ENCODE results near the gene TIMM17A. TPM values are rescaled to one million over a fixed set of nuclear protein-coding genes. Genes with fewer than 3 reads are reported as not detected.

The TIMM17A gene
- total RNA-seq, 1 experiment from 2014 or later: 60.4 TPM

DNA sequence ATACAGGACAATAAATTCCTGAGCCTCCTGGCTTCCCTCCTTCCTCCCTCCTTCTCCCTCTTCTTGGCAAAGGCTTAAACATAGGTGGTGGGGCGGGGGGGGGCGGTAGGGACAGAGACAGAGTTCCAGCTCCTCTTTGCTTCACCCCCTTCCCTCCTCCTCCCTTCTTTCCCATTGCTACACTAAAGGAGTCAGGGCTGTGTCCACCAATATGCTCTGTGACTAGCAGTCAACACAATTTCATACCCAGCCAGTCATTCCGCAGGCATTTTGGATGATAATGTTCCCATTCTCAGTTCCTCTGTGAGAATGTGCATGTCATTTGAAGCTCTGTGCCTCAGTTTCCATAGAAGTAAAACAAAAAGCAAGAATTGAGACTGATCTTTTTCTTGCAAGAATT lies 10.7 kb upstream of the TIMM17A start:
- Histone ChIP-seq H2AFZ (no peak overlapping the region), H3K79me2 (ENCODE audit: low read depth) (no peaks in the 10 kb centered on the region), H3K9me3 (ENCODE audit: insufficient read depth, low read depth) (no peaks in the 10 kb centered on the region), H3K27ac (no peak overlapping the region), H3K9me2 (ENCODE audit: insufficient read depth) (no peaks in the 10 kb centered on the region), H3K4me1 (replicated peaks; ENCODE audit: insufficient read depth) (peaks cover 17% of the 10 kb centered on the region), H4K20me1 (ENCODE audit: insufficient read depth) (no peaks in the 10 kb centered on the region), H3K36me3 (ENCODE audit: low read depth) (no peaks in the 10 kb centered on the region), H3K27me3 (ENCODE audit: insufficient read depth, low read depth) (peaks cover 26% of the 10 kb centered on the region), H3K4me3 (no peak overlapping the region), H3F3A (ENCODE audit: insufficient read depth, low read depth) (no peaks in the 10 kb centered on the region), H3K4me2 (no peak overlapping the region)
- POLR2A ChIA-PET (ENCODE audit: unreplicated experiment): interaction anchor here (0.7 kb wide), 1 partner anchor 98 kb away, joined by 3 read pairs; no protein-coding TSS in a partner anchor
- no TSS peak for BruUV-seq (replicated peaks)
- CTCF ChIA-PET: interaction anchor here (0.6 kb wide), 1 partner anchor 240 kb away, joined by 9 read pairs; no protein-coding TSS in a partner anchor
- TF ChIP-seq EZH2 (IDR thresholded peaks at IDR 0.05; ENCODE audit: low read depth): no peak
- TF ChIP-seq, protein P1, sequence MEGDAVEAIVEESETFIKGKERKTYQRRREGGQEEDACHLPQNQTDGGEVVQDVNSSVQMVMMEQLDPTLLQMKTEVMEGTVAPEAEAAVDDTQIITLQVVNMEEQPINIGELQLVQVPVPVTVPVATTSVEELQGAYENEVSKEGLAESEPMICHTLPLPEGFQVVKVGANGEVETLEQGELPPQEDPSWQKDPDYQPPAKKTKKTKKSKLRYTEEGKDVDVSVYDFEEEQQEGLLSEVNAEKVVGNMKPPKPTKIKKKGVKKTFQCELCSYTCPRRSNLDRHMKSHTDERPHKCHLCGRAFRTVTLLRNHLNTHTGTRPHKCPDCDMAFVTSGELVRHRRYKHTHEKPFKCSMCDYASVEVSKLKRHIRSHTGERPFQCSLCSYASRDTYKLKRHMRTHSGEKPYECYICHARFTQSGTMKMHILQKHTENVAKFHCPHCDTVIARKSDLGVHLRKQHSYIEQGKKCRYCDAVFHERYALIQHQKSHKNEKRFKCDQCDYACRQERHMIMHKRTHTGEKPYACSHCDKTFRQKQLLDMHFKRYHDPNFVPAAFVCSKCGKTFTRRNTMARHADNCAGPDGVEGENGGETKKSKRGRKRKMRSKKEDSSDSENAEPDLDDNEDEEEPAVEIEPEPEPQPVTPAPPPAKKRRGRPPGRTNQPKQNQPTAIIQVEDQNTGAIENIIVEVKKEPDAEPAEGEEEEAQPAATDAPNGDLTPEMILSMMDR (conservative IDR thresholded peaks at IDR 0.05): no peak
- no peak for DNase-seq
- intact Hi-C loops (cut with micrococcal nuclease; ENCODE audit: unreplicated experiment): no loop called here

DNA sequence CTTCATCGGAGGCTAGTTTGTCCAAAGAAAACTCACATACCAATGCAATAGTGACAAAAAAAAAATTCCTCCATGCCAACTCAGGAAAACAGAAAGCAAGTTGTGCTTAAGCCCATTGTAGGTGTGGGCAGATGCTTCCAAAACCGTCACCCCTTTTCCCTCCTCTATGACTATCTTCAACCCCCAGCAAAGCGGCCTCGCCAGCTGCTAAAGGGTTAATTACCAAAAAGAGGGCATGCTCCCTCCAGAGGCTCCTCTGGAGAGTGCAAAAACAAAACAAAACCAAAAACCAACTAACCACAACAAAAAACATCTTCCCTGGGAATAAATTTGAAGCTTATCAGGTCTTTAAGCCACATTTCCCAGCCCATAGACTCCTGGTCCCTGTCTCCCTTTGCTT lies 10.1 kb upstream of the TIMM17A start:
- Histone ChIP-seq H2AFZ (no peak overlapping the region), H3K4me3 (no peak overlapping the region), H3K4me1 (replicated peaks; ENCODE audit: insufficient read depth) (peaks cover 17% of the 10 kb centered on the region), H3K27me3 (ENCODE audit: insufficient read depth, low read depth) (peaks cover 26% of the 10 kb centered on the region), H3K9me3 (ENCODE audit: insufficient read depth, low read depth) (no peaks in the 10 kb centered on the region), H3K27ac (no peak overlapping the region), H3K79me2 (ENCODE audit: low read depth) (no peaks in the 10 kb centered on the region), H3K4me2 (no peak overlapping the region), H3F3A (ENCODE audit: insufficient read depth, low read depth) (no peaks in the 10 kb centered on the region), H3K36me3 (ENCODE audit: low read depth) (no peaks in the 10 kb centered on the region), H3K9me2 (ENCODE audit: insufficient read depth) (no peaks in the 10 kb centered on the region), H4K20me1 (ENCODE audit: insufficient read depth) (no peaks in the 10 kb centered on the region)
- ChIA-PET POLR2A (ENCODE audit: unreplicated experiment) (interaction anchor here (0.5 to 0.7 kb wide), 2 partner anchors 97 to 187 kb away, joined by 3 to 4 read pairs; no protein-coding TSS in a partner anchor), CTCF (interaction anchor here (0.6 kb wide), 1 partner anchor 240 kb away, joined by 9 read pairs; no protein-coding TSS in a partner anchor)
- intact Hi-C loops (cut with micrococcal nuclease; ENCODE audit: unreplicated experiment): no loop called here
- TF ChIP-seq EZH2 (IDR thresholded peaks at IDR 0.05; ENCODE audit: low read depth): no peak
- TF ChIP-seq, protein P1 (conservative IDR thresholded peaks at IDR 0.05): peak; percentile 42; the same call in 1 of the 2 replicates
- BruUV-seq (replicated peaks): no TSS peak
- no peak for DNase-seq

DNA sequence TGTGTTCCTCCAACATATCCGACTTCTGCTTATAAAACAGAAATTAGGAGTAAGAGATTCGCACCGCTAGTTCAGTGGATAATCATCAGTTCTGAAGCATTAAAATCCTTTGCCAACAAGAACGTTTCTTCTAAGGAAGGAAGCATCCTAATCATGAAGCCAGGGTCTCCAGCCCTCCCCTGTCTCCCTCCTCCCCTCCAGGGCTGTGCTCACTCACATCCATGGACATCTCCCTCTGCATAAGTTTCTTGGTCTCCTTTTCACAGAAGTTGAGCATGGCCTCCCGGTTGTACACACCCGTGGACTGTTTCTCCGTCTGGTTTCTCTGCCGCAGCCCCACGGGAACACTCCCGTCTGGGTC lies 9.5 kb upstream of the TIMM17A start:
- Histone ChIP-seq H3K36me3 (ENCODE audit: low read depth) (no peaks in the 10 kb centered on the region), H3K79me2 (ENCODE audit: low read depth) (no peaks in the 10 kb centered on the region), H3F3A (ENCODE audit: insufficient read depth, low read depth) (no peaks in the 10 kb centered on the region), H3K9me3 (ENCODE audit: insufficient read depth, low read depth) (no peaks in the 10 kb centered on the region), H3K4me2 (peak overlapping the region; percentile 32; the same call in 1 of the 2 replicates), H3K4me3 (no peak overlapping the region), H3K4me1 (replicated peaks; ENCODE audit: insufficient read depth) (peaks cover 17% of the 10 kb centered on the region), H3K27me3 (ENCODE audit: insufficient read depth, low read depth) (peaks cover 26% of the 10 kb centered on the region), H2AFZ (no peak overlapping the region), H3K9me2 (ENCODE audit: insufficient read depth) (no peaks in the 10 kb centered on the region), H4K20me1 (ENCODE audit: insufficient read depth) (no peaks in the 10 kb centered on the region), H3K27ac (no peak overlapping the region)
- BruUV-seq (replicated peaks): no TSS peak
- ChIA-PET POLR2A (ENCODE audit: unreplicated experiment) (no interaction called here), CTCF (interaction anchor here (0.6 kb wide), 2 partner anchors 434 to 1572 kb away, joined by 3 to 8 read pairs; no protein-coding TSS in a partner anchor)
- no peak for DNase-seq
- no peak for TF ChIP-seq EZH2 (IDR thresholded peaks at IDR 0.05; ENCODE audit: low read depth)
- TF ChIP-seq, protein P1 (conservative IDR thresholded peaks at IDR 0.05): no peak
- intact Hi-C loops (cut with micrococcal nuclease; ENCODE audit: unreplicated experiment): loop anchor here (2.0 kb wide), 1 partner anchor 29 kb away; no protein-coding TSS in a partner anchor
